Lung (tissue), 12 donors: ENCODE results near the gene C2CD2. TPM values are rescaled to one million over a fixed set of nuclear protein-coding genes. Genes with fewer than 3 reads are reported as not detected.

Experiments used
- ATAC-seq: fragments of 200-7000 bp; cut with Tn5 transposase; one replicate; pipeline ENCODE4 v1.9.1; 2020; ENCODE audit warnings: moderate number of reproducible peaks; ENCODE audit not compliant: insufficient read depth, low FRiP score
- DNase-seq, 3 donors: peaks; one replicate each; pipeline ENCODE4 v3.0.0-alpha.2; 2013 to 2017
- H3K27ac ChIP-seq, 2 donors: one replicate each; pipeline ENCODE4 v1.5.1; 2013; ENCODE audit warnings: mild to moderate bottlenecking in 2 of 2, moderate library complexity in 2 of 2, control low read depth in 1 of 2, inconsistent platforms in 1 of 2, low read depth in 1 of 2, low read length in 1 of 2
- H3K27me3 ChIP-seq, 3 donors: one replicate each; pipeline ENCODE4 v1.5.1; 2013; ENCODE audit warnings: low read length in 2 of 3; ENCODE audit not compliant: control insufficient read depth in 3 of 3, insufficient read depth in 3 of 3
- H3K36me3 ChIP-seq, 4 donors: one replicate each; pipeline ENCODE4 v1.5.1; 2013; ENCODE audit warnings: low read length in 4 of 4, mild to moderate bottlenecking in 1 of 4, moderate library complexity in 1 of 4; ENCODE audit not compliant: control insufficient read depth in 4 of 4, insufficient read depth in 4 of 4
- H3K4me1 ChIP-seq, 5 donors: one replicate each; pipeline ENCODE4 v1.5.1; 2013; ENCODE audit warnings: low read length in 5 of 5, mild to moderate bottlenecking in 2 of 5, moderate library complexity in 1 of 5; ENCODE audit not compliant: control insufficient read depth in 5 of 5, insufficient read depth in 5 of 5
- H3K4me3 ChIP-seq: one replicate; pipeline ENCODE4 v1.5.1; 2013; ENCODE audit warnings: mild to moderate bottlenecking, control low read depth, moderate library complexity
- H3K9ac ChIP-seq, 2 donors: one replicate each; pipeline ENCODE4 v1.5.1; 2013; ENCODE audit warnings: low read length in 2 of 2, control low read depth in 1 of 2; ENCODE audit not compliant: insufficient read depth in 1 of 2
- H3K9me3 ChIP-seq, 4 donors: one replicate each; pipeline ENCODE4 v1.5.1; 2013; ENCODE audit warnings: low read length in 3 of 4, mild to moderate bottlenecking in 1 of 4, moderate library complexity in 1 of 4; ENCODE audit not compliant: control insufficient read depth in 4 of 4, insufficient read depth in 3 of 4
- CTCF ChIP-seq: IDR thresholded peaks from 2 replicates; pipeline ENCODE4 v1.5.1; 2012; ENCODE audit warnings: mild to moderate bottlenecking; ENCODE audit errors: control extremely low read depth, extremely low read depth
- WGBS, 2 donors: extraction: QIAGEN DNeasy Blood & Tissue Kit; methylation state at CpG; one replicate each; pipeline ENCODE4 v1.1.7; 2013; 5-methylcytosine and 5-hydroxymethylcytosine counted together
- polyA plus RNA-seq, 2 donors: library from polyadenylated mRNA; stranded (reverse); fragments of 200-250 nt; gene quantifications; one replicate each; pipeline ENCODE4 v1.2.1, GENCODE V29; 2013
- total RNA-seq, 2 donors: library from RNA; depleted of rRNA in 1 of 2; stranded (reverse); fragments of >200 nt in 1 of 2; gene quantifications; one replicate each; pipeline ENCODE4 v1.2.1, GENCODE V29; 2014 to 2021
- donor health status: control.
- donor health status: control.
- donor health status: Bipolar disorder and iron deficiency.
- donor health status: healthy.
- donor health status: DM: yes; HTN: yes; CAD: no.

The C2CD2 gene
- total and polyA plus RNA-seq, 4 donors = 7.0 to 19.5 (median 12.2) TPM

- no peaks in the 10 kb centered on the region for H3K4me1 ChIP-seq
- 90 to 93% methylated on average over 6 of the region's 6 CpGs for WGBS, 2 donors
- H3K27ac ChIP-seq = no peak overlapping the region
- H3K27me3 ChIP-seq = no peaks in the 10 kb centered on the region
- DNase-seq (no peak), ATAC-seq (no peak)
- TF ChIP-seq CTCF = no peak
- H3K4me3 ChIP-seq = no peak overlapping the region
- peaks cover 0 to 3% (median 1%) of the 10 kb centered on the region in 4 donors for H3K9me3 ChIP-seq
- H3K9ac ChIP-seq = no peak overlapping the region
- H3K36me3 ChIP-seq = peaks cover 0 to 28% (median 24%) of the 10 kb centered on the region in 4 donors
Observed at GRCh38 chr21:41993744-41994143, 39.9 kb upstream of the C2CD2 start.

- peaks cover 0 to 28% (median 24%) of the 10 kb centered on the region in 4 donors for H3K36me3 ChIP-seq
- no peak overlapping the region for H3K4me3 ChIP-seq
- H3K9ac ChIP-seq = no peak overlapping the region
- ATAC-seq (no peak), DNase-seq (no peak)
- no peak overlapping the region for H3K27ac ChIP-seq
- no peaks in the 10 kb centered on the region for H3K4me1 ChIP-seq
- peaks cover 0 to 3% (median 1%) of the 10 kb centered on the region in 4 donors for H3K9me3 ChIP-seq
- 97 to 98% methylated on average over 15 of the region's 15 CpGs for WGBS, 2 donors
- H3K27me3 ChIP-seq = no peaks in the 10 kb centered on the region
- TF ChIP-seq CTCF = no peak
Observed at GRCh38 chr21:41992576-41992975, 38.8 kb upstream of the C2CD2 start.

GRCh38 chr21:41991659-41992058, 37.8 kb upstream of the C2CD2 start:
- TF ChIP-seq CTCF = no peak
- 98 to 99% methylated on average over 16 of the region's 16 CpGs for WGBS, 2 donors
- Histone ChIP-seq H3K27me3 (no peaks in the 10 kb centered on the region), H3K9me3 (peaks cover 0 to 3% (median 1%) of the 10 kb centered on the region in 4 donors), H3K4me1 (no peaks in the 10 kb centered on the region), H3K9ac (no peak overlapping the region), H3K4me3 (no peak overlapping the region), H3K27ac (no peak overlapping the region), H3K36me3 (peaks cover 0 to 28% (median 23%) of the 10 kb centered on the region in 4 donors)
- ATAC-seq = no peak
- no peak for DNase-seq

GRCh38 chr21:41989698-41990097, 35.9 kb upstream of the C2CD2 start:
- Histone ChIP-seq H3K4me3 (no peak overlapping the region), H3K9me3 (no peaks in the 10 kb centered on the region), H3K27ac (no peak overlapping the region), H3K36me3 (peaks cover 0 to 28% (median 20%) of the 10 kb centered on the region in 4 donors), H3K27me3 (no peaks in the 10 kb centered on the region), H3K9ac (no peak overlapping the region), H3K4me1 (peaks cover 0 to 2% (median 0%) of the 10 kb centered on the region in 5 donors)
- DNase-seq = no peak
- WGBS, 2 donors = 94% methylated on average over 2 of the region's 2 CpGs
- no peak for TF ChIP-seq CTCF
- ATAC-seq = no peak
